Mesenteric fat pad (tissue), 1 donor: ENCODE results near the gene SAMD11. TPM values are rescaled to one million over a fixed set of nuclear protein-coding genes. Genes with fewer than 3 reads are reported as not detected.
A peak's percentile ranks its signal among the peaks of the same experiment; 100 is the strongest.
"Not testable (repeated sequence)": the region's sequence is repeated elsewhere in the genome, so short reads cannot be mapped to it uniquely, and the experiment has no call there.

Experiments
- DNase-seq: peaks from one replicate; pipeline ENCODE4 v3.0.0-alpha.2; 2020; ENCODE audit warnings: low spot score
- total RNA-seq: library from RNA; stranded (reverse); fragmentation: NEBNext Ultra II Directional; extraction: Animal tissue kit (Norgen Biotek cat#: 25700); gene quantifications from one replicate; pipeline ENCODE4 v1.2.1, GENCODE V29; 2021
- donor health status: DM: yes; HTN: yes; CAD: no.

Gene SAMD11
- total RNA-seq, 1 donor from 2014 or later = 2.8 TPM

DNA sequence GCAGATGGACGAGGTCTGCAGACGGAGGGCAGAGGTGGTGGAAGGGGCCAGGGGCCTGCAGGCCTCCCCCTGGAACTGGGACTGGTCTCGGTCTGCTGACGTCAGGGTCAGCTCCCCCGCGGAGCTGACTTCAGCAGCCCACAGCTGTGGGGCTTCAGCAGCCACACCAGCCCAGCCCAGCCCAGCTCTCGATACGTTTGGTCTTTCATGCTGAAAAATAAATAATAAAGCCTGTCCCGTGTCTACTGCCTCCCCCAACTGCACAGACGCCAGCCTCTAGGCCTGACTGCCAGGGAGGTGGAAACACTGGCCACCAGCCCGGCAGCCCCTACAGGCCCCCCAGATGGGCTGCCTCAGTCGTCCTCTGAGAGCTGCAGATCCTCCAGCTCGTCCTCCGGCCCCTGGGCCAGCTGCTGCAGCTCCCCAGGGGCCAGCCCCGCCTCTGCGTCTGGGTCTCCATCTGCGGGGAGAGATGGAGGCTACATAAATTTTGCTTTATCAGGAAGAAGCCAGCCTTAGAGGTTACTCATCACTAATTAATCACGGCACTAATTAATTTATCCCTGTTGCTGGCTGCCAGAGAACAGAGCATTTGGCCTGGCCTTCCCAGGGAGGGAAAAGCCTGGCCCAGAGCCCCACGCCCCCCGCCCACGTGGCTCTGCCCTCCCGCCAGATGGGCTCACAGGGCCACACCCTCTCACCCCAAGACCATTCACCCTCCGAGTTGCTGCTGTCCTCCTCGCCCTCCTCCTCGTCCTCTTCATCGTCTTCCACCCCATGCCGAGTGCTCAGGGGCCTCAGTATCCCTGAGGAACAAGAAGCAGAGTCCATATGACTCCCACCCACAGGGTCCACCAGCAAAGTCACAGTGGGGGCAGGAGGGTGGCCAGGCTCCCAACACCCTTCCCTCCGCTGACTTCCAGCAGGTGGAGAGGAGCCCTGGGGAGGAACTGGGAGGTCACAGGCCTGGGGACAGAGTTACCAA, 20.9 kb downstream of the SAMD11 start:
- DNase-seq = no peak

DNA sequence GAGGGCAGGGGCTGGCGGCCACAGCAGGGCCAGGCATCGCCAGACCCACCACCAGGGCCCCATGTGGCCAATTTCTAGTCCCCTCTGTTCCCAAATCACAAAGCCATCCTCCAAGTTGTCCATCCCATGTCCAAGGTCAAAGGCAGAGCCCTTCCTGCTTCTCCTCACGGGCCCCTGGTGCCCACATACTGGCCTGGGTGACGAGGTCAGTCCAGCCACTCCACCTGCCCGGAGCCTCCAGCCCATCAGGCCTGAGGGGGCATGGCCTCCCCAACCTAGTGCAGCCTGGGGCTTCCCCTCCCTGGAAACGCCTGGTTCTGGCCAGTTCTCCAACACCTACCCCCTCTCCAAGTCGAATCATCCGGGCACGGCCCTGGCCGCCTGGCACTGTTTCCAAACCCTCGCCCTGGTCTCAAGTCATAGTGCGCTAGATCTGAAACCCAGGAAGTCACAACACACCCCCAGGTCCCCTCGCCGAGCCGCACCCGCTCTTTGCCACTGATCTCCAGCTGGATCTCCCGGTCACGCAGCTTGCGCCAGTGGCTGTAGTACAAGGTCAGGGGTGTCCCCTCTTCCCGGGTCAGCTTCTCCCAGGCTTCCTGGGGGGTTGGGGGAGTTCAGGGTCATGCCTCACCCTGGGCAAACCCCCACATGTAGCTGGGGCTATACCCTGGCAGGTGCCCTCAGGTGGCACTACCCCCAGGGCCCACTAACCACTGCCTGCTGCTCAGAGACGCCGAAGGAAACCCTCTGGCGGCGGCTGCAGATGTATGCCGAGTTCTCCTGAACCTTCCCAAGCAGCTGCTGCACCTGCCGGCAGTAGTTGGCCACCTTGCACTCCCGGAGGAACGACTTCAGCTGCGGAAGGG, 22.2 kb downstream of the SAMD11 start:
- DNase-seq = no peak

GRCh38 chr1:946811-947210, 23.1 kb downstream of the SAMD11 start:
- DNase-seq = not testable (repeated sequence)

GRCh38 chr1:947958-948357, 24.2 kb downstream of the SAMD11 start:
- DNase-seq = no peak

DNA sequence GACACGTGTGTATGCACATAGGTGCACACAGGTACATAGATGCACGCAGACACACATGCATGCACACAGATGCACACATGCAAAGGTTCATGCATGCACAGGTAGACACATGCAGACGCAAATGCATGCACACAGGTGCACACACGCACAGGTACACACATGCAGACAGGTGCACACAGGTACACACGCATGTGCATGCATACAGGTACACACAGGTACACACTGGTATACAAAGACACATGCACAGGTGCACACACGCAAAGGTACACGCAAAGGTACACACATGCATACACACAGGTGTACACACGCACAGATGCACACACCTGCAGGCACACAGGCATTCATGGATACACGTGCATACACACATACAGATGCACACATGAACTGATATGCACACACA, 26.5 kb downstream of the SAMD11 start:
- no peak for DNase-seq

DNA sequence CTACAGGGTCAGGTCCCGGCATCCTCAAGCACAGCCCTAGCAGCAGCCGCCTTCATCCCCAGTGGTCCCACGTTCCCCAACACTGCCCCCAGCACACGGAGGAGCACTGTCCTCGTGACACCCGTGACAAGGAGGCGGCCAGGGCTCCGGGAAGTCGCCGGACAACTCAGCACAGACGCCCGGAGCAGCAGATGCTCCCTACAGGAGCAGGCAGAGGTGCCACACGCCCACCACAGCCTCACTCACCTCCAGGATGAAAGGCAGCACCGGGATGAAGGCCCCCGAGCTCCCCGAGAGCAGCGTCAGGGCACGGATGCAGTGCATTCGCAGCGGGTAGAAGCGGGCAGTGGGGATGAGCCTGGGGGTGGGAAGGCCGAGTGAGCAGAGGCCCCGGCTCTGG, 27.2 kb downstream of the SAMD11 start:
- DNase-seq = no peak

- no peak for DNase-seq
These were observed 27.6 kb downstream of the SAMD11 start for GRCh38 chr1:951364-951763.

DNA sequence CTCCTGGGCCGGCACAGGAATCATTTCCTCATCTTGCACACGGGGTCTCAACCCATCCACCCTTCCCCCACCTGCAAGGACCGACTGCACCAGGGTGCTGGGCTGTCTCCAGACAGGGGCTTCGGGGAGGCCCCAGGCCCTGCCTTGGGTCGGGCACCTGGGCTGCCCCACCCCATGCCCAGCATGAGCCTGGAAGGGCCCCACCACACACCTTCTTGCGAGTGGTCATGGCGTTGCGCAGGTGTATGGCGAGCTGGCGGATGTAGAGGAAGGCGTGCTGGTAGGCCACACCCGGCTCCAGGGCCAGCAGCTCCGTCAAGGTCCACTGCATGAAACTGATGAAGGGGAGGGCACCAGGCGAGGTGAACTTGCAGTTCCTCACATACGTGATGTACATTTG, 28.5 kb downstream of the SAMD11 start:
- no peak for DNase-seq

DNA sequence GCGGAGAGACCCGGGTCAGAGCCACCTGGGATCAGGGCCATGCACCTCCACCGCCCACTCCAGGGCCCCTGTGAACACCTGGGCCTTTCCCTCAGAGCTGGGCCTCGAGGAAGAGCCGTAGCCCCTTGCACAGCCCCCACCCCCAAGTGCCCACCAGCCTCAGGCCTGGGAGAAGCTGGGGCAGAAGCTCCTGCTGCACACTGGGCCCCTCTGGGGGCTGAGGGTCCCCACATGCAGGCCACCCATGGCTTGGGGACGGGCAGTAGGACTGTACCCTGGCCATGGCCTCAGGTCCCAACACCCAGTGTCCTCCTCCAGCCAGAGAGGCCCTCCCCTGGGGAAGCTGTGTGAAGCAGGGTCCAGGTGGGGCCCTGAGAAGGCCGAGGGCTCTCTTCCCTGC, 28.9 kb downstream of the SAMD11 start:
- no peak for DNase-seq

DNA sequence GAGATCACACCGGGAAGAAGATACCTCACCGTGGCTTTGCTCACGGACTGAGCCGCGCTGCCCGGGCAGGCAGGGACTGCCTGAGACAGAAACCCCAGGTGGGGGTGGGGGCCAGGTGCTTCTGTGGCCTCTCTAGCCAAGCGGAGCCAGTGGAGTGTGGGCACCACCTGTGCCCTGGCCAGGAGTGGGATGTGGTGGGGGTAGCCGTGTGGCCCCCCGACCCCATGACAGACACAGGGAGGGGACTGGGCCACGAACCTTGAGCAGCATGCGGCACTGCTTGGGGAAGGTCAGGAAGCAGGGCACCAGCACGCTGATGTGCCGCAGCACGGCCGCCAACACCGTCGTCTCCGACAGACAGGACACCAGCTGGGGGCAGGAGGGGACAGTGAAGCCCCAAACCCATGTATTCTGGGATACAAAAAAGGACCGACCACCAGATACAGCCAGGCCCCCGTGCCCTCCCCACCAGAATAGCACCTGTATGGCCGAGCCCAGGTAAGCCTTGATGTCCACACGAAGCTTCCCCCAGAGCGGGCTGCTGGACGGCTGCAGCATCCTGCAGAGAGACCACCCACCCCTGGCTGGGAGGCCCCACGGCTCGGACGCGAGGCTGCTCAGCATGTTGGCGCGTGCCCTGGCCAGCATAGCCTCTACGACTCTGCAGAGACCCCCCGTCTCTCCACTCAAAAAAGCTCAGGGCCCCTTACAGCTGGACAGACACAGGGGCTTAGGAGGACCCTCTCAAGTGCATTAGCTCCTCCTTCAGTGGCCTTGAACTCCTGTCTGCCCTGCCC, 30.0 kb downstream of the SAMD11 start:
- no peak for DNase-seq

DNA sequence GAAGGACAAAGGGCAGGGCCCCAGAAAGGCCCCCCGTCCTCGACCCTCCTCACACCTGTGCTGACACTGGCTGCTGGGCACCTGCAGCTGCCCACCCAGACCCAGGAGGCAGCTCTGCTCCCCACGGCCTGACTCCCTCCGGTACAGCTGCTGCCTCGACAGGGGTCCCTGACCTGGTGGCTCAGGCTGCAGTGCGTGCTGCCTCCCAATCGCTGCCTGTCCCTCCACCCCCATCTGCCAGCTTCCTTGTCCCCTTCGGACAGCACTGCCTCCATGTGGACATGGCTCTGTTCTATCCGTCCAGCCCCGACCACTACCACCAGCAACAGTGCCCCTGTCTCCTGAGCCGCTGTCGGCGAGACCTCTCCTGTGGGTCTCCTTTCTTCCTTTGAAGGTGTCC, 31.2 kb downstream of the SAMD11 start:
- no peak for DNase-seq

- no peak for DNase-seq
These were observed 31.8 kb downstream of the SAMD11 start for GRCh38 chr1:955474-955873.

DNA sequence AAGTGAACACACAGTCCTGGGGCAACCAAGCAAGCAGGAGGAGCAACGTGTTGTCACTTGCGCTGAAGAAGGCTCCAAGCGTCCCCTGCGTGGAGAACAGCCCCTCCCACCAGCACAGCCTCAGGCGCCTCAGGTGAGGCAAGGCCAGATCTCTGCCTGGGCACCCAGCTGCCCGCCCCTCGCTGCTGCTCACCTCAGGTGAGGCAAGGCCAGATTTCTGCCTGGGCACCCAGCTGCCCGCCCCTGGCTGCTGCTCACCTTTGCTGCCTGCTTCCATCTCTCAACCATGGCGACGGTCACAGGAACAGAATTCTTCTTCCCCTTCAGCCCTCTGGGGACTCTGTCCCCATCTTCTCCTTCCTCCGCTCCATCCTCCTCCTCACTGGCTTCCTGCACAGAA, 32.9 kb downstream of the SAMD11 start:
- no peak for DNase-seq

- peak; percentile 99 for DNase-seq
These were observed 35.4 kb downstream of the SAMD11 start, which contains the start of gene NOC2L for GRCh38 chr1:958823-959730. NOC2L (minus strand) TSS chr1:959256; CDS start chr1:959240, 16 bp downstream.

GRCh38 chr1:959731-960362, 36.1 kb downstream of the SAMD11 start:
- no peak for DNase-seq

GRCh38 chr1:960363-961131, 36.8 kb downstream of the SAMD11 start, which contains the start of gene KLHL17:
KLHL17 (plus strand) TSS chr1:960584; CDS start chr1:960694, 110 bp downstream.
- DNase-seq = no peak

- no peak for DNase-seq
These were observed 37.5 kb downstream of the SAMD11 start for GRCh38 chr1:961132-961669.
